Effector memory CD4-positive, alpha-beta T cell (primary cell): ENCODE data around the gene NSUN2.

Experiments
- DNase-seq, 3 donors: peaks; one replicate each; pipeline ENCODE4 v3.0.0-alpha.2; 2020
- H3K27ac ChIP-seq: 2 replicates; pipeline ENCODE4 v1.7.0; 2013; ENCODE audit warnings: mild to moderate bottlenecking, low read length, moderate library complexity; ENCODE audit not compliant: insufficient read depth, poor library complexity, severe bottlenecking
- H3K27me3 ChIP-seq: replicated peaks from 2 replicates; pipeline ENCODE4 v1.7.0; 2013; ENCODE audit warnings: mild to moderate bottlenecking, low read length; ENCODE audit not compliant: insufficient read depth, control insufficient read depth, poor library complexity, severe bottlenecking
- H3K36me3 ChIP-seq: 2 replicates; pipeline ENCODE4 v1.7.0; 2013; ENCODE audit warnings: mild to moderate bottlenecking, low read length, moderate library complexity; ENCODE audit not compliant: control insufficient read depth, insufficient read depth
- H3K4me1 ChIP-seq: 2 replicates; pipeline ENCODE4 v1.7.0; 2013; ENCODE audit warnings: low read length, mild to moderate bottlenecking; ENCODE audit not compliant: control insufficient read depth, insufficient read depth, poor library complexity, severe bottlenecking
- H3K4me3 ChIP-seq: 2 replicates; pipeline ENCODE4 v1.7.0; 2013; ENCODE audit warnings: low read length, low read depth, mild to moderate bottlenecking; ENCODE audit not compliant: insufficient read depth, poor library complexity, severe bottlenecking
- H3K9me3 ChIP-seq: 2 replicates; pipeline ENCODE4 v1.7.0; 2013; ENCODE audit warnings: mild to moderate bottlenecking, low read length, moderate library complexity; ENCODE audit not compliant: control insufficient read depth

NSUN2 gene

DNA sequence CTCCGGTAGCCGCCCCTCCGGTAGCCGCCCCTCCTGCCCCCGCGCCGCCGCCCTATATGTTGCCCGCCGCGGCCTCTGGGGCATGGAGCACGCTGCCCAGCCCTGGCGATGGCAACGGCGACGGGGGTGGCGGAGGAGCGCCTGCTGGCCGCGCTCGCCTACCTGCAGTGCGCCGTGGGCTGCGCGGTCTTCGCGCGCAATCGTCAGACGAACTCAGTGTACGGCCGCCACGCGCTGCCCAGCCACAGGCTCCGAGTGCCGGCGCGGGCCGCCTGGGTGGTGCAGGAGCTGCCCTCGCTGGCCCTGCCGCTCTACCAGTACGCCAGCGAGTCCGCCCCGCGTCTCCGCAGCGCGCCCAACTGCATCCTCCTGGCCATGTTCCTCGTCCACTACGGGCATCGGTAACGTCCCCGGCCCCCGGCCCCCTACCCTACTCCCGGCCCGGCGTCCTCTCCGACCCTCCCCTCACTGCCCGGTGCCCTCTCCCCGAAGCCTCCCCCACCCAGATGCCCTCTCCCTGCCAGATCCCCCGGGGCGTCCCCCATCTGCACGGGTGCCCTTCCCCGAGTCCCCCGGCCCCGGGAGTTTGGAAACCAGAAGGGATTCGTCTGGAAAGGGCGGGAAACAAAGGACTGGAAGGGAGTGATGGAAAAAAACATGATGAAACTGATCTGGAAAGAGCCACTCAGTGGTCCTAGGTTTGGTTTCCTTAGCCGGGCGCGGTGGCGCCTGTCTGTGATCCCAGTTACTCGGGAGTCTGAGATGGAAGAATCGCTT lies 813 bp upstream of the NSUN2 start:
- no peak for DNase-seq
- Histone ChIP-seq H3K4me3 (peak overlapping the region; percentile 96), H3K36me3 (peaks cover 17% of the 10 kb centered on the region), H3K9me3 (no peaks in the 10 kb centered on the region), H3K27ac (peak overlapping the region; percentile 86), H3K27me3 (no peaks in the 10 kb centered on the region), H3K4me1 (peaks cover 17% of the 10 kb centered on the region)

DNA sequence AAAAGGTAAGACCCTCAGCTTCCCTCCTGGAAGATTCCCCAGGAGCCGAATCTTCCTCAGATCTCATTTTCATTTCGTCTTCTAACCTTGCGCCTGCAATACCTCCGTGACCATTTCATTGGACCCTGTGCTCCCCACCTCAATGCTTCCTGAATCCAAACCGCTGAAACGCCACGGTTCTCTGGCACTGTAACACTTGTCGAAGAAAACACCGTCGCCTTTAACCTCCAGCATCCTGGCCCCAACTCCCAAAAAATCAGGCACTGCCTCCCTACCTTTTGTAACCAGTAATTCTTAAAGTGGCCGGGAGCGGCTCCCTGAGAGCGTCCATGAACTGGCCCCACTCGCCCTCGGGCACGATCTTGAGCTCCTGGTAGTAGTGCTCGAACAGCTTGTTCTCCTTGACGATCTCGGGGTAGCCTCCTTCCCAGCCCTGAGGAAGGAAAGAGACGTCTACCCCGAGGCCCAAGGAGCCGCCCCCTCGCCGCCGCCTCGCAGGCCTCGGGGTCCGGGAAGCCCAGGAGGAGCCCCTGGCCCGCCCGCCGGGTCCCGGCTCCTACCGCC lies 438 bp downstream of the NSUN2 start:
- H3K27me3 ChIP-seq, result no peaks in the 10 kb centered on the region
- H3K27ac ChIP-seq, result peak overlapping the region; percentile 86
- H3K4me1 ChIP-seq, result peaks cover 17% of the 10 kb centered on the region
- H3K36me3 ChIP-seq, result peaks cover 21% of the 10 kb centered on the region
- DNase-seq, result no peak
- peak overlapping the region; percentile 96 for H3K4me3 ChIP-seq
- H3K9me3 ChIP-seq, result no peaks in the 10 kb centered on the region

DNA sequence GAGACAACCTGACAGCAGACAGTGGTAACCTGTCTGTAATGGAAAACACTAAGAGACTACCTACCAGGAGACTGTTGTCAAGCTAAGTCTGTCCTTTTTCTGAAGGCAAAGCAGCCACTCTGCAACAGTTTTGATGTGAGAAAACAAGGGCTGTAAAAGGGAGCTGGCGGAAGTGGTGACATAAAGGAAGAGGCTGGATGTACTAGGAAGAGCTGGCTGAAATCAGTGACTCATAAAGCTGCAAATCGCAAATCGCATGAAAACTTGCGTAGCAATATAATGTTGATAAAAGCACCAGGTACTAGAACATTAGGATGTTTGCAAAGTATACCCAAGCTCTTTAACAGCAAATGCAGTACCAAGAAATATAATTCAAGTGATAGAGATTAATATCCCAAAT lies 1.4 kb downstream of the NSUN2 start:
- H3K27ac ChIP-seq, result no peak overlapping the region
- H3K36me3 ChIP-seq, result peaks cover 30% of the 10 kb centered on the region
- H3K9me3 ChIP-seq, result no peaks in the 10 kb centered on the region
- H3K4me1 ChIP-seq, result peaks cover 17% of the 10 kb centered on the region
- H3K4me3 ChIP-seq, result peak overlapping the region; percentile 96
- DNase-seq, result no peak
- no peaks in the 10 kb centered on the region for H3K27me3 ChIP-seq

DNA sequence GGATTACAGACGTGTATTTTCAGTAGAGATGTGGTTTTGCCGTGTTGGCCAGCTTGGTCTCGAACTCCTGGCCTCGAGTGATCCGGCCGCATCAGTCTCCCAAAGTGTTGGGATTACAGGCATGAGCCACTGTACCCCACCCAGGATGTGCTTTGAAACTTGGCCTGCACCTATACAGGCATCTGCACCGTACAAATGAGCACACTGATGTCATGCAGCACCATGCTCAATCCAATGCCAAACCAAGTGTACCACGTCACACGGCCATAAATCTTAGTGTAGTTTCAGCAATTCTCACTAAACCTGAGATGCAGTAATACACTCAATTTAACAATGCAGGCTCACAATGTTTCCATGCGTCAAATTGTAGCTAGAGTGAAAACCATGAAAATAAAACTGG lies 6.3 kb downstream of the NSUN2 start:
- Histone ChIP-seq H3K4me3 (no peak overlapping the region), H3K27me3 (no peaks in the 10 kb centered on the region), H3K27ac (no peak overlapping the region), H3K4me1 (peaks cover 5% of the 10 kb centered on the region), H3K9me3 (no peaks in the 10 kb centered on the region), H3K36me3 (peaks cover 65% of the 10 kb centered on the region)
- no peak for DNase-seq

DNA sequence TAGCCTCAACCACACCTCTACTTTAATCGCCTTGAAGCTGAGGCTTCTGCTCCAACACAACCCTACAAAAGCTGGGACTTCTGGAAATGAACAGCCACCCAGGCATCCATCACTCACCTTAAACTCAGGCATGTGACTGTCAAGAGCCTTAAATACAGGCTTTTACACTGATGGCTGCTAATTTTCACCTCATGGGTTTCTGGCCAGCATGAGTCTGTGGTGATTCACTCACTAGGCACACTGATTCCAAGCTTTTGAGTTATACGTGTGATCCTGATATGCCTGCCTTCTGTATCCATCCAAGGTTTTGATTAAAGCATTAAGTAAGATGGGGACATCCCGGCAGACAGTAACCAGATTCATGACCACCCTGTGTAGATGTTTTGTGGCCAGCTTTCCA lies 8.9 kb downstream of the NSUN2 start:
- Histone ChIP-seq H3K4me1 (no peaks in the 10 kb centered on the region), H3K4me3 (no peak overlapping the region), H3K27ac (no peak overlapping the region), H3K36me3 (peaks cover 66% of the 10 kb centered on the region), H3K27me3 (no peaks in the 10 kb centered on the region), H3K9me3 (no peaks in the 10 kb centered on the region)
- DNase-seq, result no peak

DNA sequence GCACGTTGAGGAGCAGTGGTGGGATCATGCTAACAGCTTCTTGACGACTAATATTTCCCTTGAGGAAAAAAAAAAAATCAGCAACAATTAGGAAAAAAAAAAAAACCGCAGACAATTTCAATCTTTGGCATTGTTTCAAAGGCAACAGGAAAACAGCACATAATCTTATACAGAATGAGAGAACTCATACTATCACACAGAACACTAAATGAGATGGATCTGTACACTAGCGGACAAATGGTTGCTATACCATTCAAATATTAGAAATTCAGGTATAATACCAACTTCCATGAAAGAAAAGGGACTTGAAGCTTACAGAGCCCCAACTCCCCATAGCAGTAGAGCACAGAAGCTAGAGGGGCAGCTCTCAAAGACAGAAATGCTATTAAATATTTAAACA lies 9.6 kb downstream of the NSUN2 start:
- no peak overlapping the region for H3K27ac ChIP-seq
- H3K36me3 ChIP-seq, result peaks cover 66% of the 10 kb centered on the region
- H3K27me3 ChIP-seq, result no peaks in the 10 kb centered on the region
- no peaks in the 10 kb centered on the region for H3K9me3 ChIP-seq
- H3K4me3 ChIP-seq, result no peak overlapping the region
- no peak for DNase-seq
- H3K4me1 ChIP-seq, result no peaks in the 10 kb centered on the region

DNA sequence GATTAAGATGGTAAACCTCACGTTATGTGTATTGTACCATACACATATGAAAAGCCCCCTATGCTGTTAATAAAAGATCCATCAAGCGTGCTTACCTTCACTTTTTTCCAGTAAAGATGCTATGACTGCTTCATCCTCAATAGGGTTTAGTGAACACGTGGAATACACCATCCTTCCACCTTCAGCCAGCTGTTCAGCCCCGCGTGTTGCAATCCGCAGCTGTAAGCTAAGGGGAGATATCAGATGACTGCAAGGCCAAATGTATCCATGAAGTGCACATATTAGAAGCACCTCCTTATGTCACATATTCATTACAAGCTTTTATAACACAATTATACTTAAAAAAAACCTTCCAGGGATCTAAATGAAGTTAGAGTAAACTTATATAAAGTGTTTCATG lies 16.2 kb downstream of the NSUN2 start:
- Histone ChIP-seq H3K4me1 (no peaks in the 10 kb centered on the region), H3K27ac (no peak overlapping the region), H3K27me3 (no peaks in the 10 kb centered on the region), H3K36me3 (peaks cover 85% of the 10 kb centered on the region), H3K9me3 (no peaks in the 10 kb centered on the region), H3K4me3 (no peak overlapping the region)
- DNase-seq, result no peak

DNA sequence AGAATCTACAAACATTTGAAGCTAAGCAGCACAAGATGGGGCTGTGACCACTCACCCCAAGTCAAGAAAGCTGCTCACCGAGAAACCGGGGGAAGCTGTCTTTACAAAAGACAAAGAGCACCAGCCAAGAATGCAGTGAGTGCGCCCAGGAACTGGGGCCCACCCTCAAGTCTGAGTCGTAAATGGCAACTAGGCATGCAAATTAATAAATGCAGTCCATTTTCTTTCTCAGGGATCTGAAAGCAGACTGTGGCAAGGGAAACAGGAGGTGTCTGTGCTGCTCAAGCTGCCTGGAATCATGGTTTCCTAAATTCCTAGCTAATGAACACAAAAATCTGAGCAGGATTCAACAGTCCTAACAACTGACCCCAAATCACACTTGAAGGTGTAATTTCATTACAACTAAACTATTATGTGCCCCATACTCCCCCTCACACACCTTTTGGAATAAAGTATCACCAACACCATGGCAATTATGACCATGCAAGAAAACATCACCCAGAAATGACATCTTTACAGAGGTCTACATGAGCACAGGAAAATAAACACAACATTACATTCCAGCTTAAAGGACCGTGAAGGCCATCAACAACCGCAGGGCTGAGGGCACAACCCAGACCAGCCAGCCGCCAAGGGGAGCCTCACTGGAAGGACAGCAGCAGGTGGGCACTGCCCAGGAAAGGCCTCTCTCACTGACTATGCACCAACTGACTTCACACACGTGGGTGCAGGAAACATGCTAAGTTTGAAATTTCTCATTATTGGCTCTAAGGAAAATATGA lies 17.6 kb downstream of the NSUN2 start:
- Histone ChIP-seq H3K27ac (no peak overlapping the region), H3K36me3 (peaks cover 86% of the 10 kb centered on the region), H3K27me3 (no peaks in the 10 kb centered on the region), H3K4me3 (no peak overlapping the region), H3K4me1 (no peaks in the 10 kb centered on the region), H3K9me3 (no peaks in the 10 kb centered on the region)
- DNase-seq, result no peak

DNA sequence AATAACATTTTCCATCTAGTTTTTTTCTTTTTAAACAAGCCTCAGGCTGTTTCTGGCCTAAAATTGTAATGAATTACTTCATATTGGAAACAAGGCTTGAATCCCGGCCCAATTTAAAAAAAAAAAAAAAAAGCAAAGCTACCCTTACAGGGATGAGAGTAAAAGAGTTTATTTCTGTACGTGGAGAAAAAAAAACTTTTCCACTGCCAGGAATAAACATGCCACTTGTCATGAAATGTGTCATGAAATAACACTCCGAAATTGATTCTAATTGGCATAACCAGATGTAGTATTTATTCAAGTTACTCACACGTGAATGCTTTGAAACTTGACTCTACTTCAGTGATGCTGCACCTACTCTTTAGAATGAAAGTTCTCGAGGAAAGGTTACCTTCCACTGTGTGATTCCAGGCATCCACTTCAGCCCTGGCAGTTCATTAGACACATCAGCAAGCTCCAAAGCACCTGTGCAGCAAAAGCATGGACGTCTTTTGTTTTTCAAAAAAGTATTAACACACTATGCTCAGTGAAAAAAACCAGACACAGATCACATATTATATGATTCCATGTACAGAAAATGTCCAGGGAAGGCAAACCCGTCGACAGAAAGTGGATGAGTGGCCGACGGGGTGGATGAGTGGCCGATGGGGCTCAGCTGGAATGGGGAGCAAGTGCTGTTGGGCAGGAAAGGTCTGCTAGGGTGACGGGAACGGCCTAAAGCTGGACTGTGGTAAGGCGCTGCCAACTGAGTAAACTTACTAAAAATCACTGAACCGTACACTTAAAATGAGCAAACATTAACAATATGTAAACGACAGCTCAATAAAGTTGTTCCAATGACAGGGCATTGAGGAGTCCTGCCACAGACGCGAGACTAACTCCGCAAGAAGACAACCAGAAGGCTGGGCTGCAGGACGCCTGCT lies 21.2 kb downstream of the NSUN2 start:
- Histone ChIP-seq H3K27ac (no peak overlapping the region), H3K36me3 (peaks cover 94% of the 10 kb centered on the region), H3K4me3 (no peak overlapping the region), H3K4me1 (no peaks in the 10 kb centered on the region), H3K27me3 (no peaks in the 10 kb centered on the region), H3K9me3 (no peaks in the 10 kb centered on the region)
- DNase-seq, result no peak
